GM23338 (cell line): ENCODE results near the gene CASK. TPM values are rescaled to one million over a fixed set of nuclear protein-coding genes. Genes with fewer than 3 reads are reported as not detected.

Experiments
- ATAC-seq: fragments of 200-7000 bp; cut with Tn5 transposase; 3 replicates; pipeline ENCODE4 v1.9.1; 2020
- DNase-seq: peaks from one replicate; pipeline ENCODE4 v3.0.0-alpha.2; 2015; ENCODE audit warnings: low spot score
- H2AFZ ChIP-seq: fragments of 200-600 bp; sonication (generic); 2 replicates; pipeline ENCODE4 v1.8.0; 2016; ENCODE audit warnings: antibody characterized with exemption, mild to moderate bottlenecking, moderate library complexity
- H3F3A ChIP-seq: fragments of 200-600 bp; sonication (generic); replicated peaks from 2 replicates; pipeline ENCODE4 v1.8.0; 2017; ENCODE audit warnings: antibody characterized with exemption, mixed run types, low read depth
- H3K27ac ChIP-seq: fragments of 200-600 bp; sonication (generic); 2 replicates; pipeline ENCODE4 v1.6.1; 2016; ENCODE audit warnings: low read depth
- H3K27me3 ChIP-seq: fragments of 200-600 bp; sonication (generic); 2 replicates; pipeline ENCODE4 v1.8.0; 2016; ENCODE audit warnings: mild to moderate bottlenecking, mixed run types, moderate library complexity; ENCODE audit not compliant: insufficient read depth
- H3K36me3 ChIP-seq: fragments of 200-600 bp; sonication (generic); 2 replicates; pipeline ENCODE4 v1.8.0; 2016; ENCODE audit warnings: mild to moderate bottlenecking; ENCODE audit not compliant: insufficient read depth
- H3K4me1 ChIP-seq: fragments of 200-600 bp; sonication (generic); 2 replicates; pipeline ENCODE4 v1.8.0; 2016; ENCODE audit warnings: mild to moderate bottlenecking, moderate library complexity; ENCODE audit not compliant: insufficient read depth
- H3K4me2 ChIP-seq: fragments of 200-600 bp; sonication (generic); 2 replicates; pipeline ENCODE4 v1.7.1; 2017; ENCODE audit warnings: mixed run types
- H3K4me3 ChIP-seq: fragments of 200-600 bp; sonication (generic); 2 replicates; pipeline ENCODE4 v1.6.1; 2016; ENCODE audit warnings: mixed run types
- H3K79me2 ChIP-seq: fragments of 200-600 bp; sonication (generic); replicated peaks from 2 replicates; pipeline ENCODE4 v1.8.0; 2017; ENCODE audit warnings: mild to moderate bottlenecking; ENCODE audit not compliant: insufficient read depth
- H3K9me2 ChIP-seq: fragments of 200-600 bp; sonication (generic); 2 replicates; pipeline ENCODE4 v1.8.0; 2017; ENCODE audit not compliant: insufficient read depth
- H4K20me1 ChIP-seq: fragments of 200-600 bp; sonication (generic); replicated peaks from 2 replicates; pipeline ENCODE4 v1.8.0; 2017; ENCODE audit warnings: mild to moderate bottlenecking; ENCODE audit not compliant: insufficient read depth
- H3K27ac Mint-ChIP-seq: 2 replicates; pipeline ENCODE4 v1.8.0; 2020; ENCODE audit warnings: inconsistent platforms, mild to moderate bottlenecking, moderate library complexity, mixed read lengths
- H3K27me3 Mint-ChIP-seq: 3 replicates; pipeline ENCODE4 v1.8.0; 2022; ENCODE audit warnings: low read depth, mild to moderate bottlenecking, moderate library complexity, mixed read lengths, inconsistent platforms; ENCODE audit not compliant: insufficient read depth, poor library complexity
- H3K36me3 Mint-ChIP-seq: 3 replicates; pipeline ENCODE4 v1.8.0; 2021; ENCODE audit warnings: low read depth, mild to moderate bottlenecking, inconsistent platforms, moderate library complexity, mixed read lengths
- H3K4me1 Mint-ChIP-seq: 3 replicates; pipeline ENCODE4 v1.8.0; 2020; ENCODE audit warnings: mild to moderate bottlenecking, inconsistent platforms, mixed read lengths
- H3K4me3 Mint-ChIP-seq: 3 replicates; pipeline ENCODE4 v1.8.0; 2021; ENCODE audit warnings: moderate library complexity, mild to moderate bottlenecking, inconsistent platforms, mixed read lengths
- H3K9me3 Mint-ChIP-seq: 3 replicates; pipeline ENCODE4 v1.8.0; 2020; ENCODE audit warnings: moderate library complexity, mild to moderate bottlenecking, inconsistent platforms, mixed read lengths
- CREB1 ChIP-seq: fragments of 250-450 bp; sonication (Bioruptor Pico); IDR thresholded peaks from 2 replicates; pipeline ENCODE4 v1.5.0; 2020; ENCODE audit warnings: low read depth, mild to moderate bottlenecking, moderate library complexity
- ETS1 ChIP-seq: IDR thresholded peaks from 2 replicates; pipeline ENCODE4 v1.6.1; 2016; ENCODE audit warnings: antibody characterized with exemption
- EZH2 ChIP-seq: fragments of 200-600 bp; sonication (generic); IDR thresholded peaks from one replicate; pipeline ENCODE4 v1.8.0; 2017; ENCODE audit warnings: antibody characterized with exemption, mild to moderate bottlenecking, low read depth; ENCODE audit not compliant: unreplicated experiment
- EZH2phosphoT487 ChIP-seq: fragments of 200-600 bp; sonication (generic); IDR thresholded peaks from one replicate; pipeline ENCODE4 v1.8.1; 2018; ENCODE audit warnings: antibody characterized with exemption; ENCODE audit not compliant: unreplicated experiment
- JUNB ChIP-seq: IDR thresholded peaks from one replicate; pipeline ENCODE4 v1.6.1; 2016; ENCODE audit warnings: antibody characterized with exemption; ENCODE audit not compliant: unreplicated experiment
- NANOG ChIP-seq: IDR thresholded peaks from 2 replicates; pipeline ENCODE4 v1.6.1; 2016; ENCODE audit warnings: antibody characterized with exemption, borderline replicate concordance
- POLR2AphosphoS5 ChIP-seq: IDR thresholded peaks from 2 replicates; pipeline ENCODE4 v1.6.1; 2016; ENCODE audit warnings: antibody characterized with exemption, low read depth
- STAT1 ChIP-seq: IDR thresholded peaks from one replicate; pipeline ENCODE4 v1.6.1; 2016; ENCODE audit warnings: antibody characterized with exemption; ENCODE audit not compliant: unreplicated experiment
- ZNF114 ChIP-seq: fragments of 250-450 bp; sonication (Bioruptor Pico); IDR thresholded peaks from 2 replicates; pipeline ENCODE4 v1.5.0; 2020; ENCODE audit warnings: mild to moderate bottlenecking, moderate library complexity
- ZNF331 ChIP-seq: fragments of 250-450 bp; sonication (Bioruptor Pico); IDR thresholded peaks from 2 replicates; pipeline ENCODE4 v1.5.0; 2020; ENCODE audit warnings: low read depth, mild to moderate bottlenecking, moderate library complexity
- ZNF462 ChIP-seq: fragments of 250-450 bp; sonication (Bioruptor Pico); IDR thresholded peaks from 2 replicates; pipeline ENCODE4 v1.5.0; 2020; ENCODE audit warnings: mild to moderate bottlenecking, moderate library complexity
- polyA plus RNA-seq: library from polyadenylated mRNA; unstranded; fragments of >200 nt; fragmentation: Nextera tagmentation; extraction: Ambion mirVana; gene quantifications from 2 replicates; pipeline ENCODE4 v1.2.1, GENCODE V29; 2016
- total RNA-seq: library from RNA; depleted of rRNA; stranded (reverse); fragments of >200 nt; shearing (Covaris generic); gene quantifications from 2 replicates; pipeline ENCODE4 v1.2.3, GENCODE V29; 2014
- TF ChIP-seq, protein P1 (sequence below), 2 experiments: fragments of 200-600 bp in 1 of 2; sonication (generic) in 1 of 2; conservative IDR thresholded peaks; 2 replicates each; pipeline versions ENCODE4 v1.5.1 to v1.6.1; 2016 to 2017; ENCODE audit warnings: antibody characterized with exemption in 2 of 2, low read depth in 2 of 2, mild to moderate bottlenecking in 2 of 2, moderate library complexity in 1 of 2
- TF ChIP-seq, protein P2 (sequence below): IDR thresholded peaks from one replicate; pipeline ENCODE4 v1.6.1; 2018; ENCODE audit warnings: antibody characterized with exemption; ENCODE audit not compliant: unreplicated experiment

Gene CASK
- total and polyA plus RNA-seq, 2 experiments from 2014 or later = 15.3 to 44.4 TPM

GRCh38 chrX:41723826-41724225 lies 199.5 kb downstream of the CASK start, which contains the start of gene GPR82:
TSS of gene GPR82 (plus strand) at chrX:41724181. CDS start at chrX:41727027, 2,846 bp downstream.
- Mint-ChIP-seq H3K27ac (no peak within 1 kb of the TSS), H3K9me3 (peaks cover 14% of the 10 kb centered on the region), H3K27me3 (peaks cover 2% of the 10 kb centered on the region), H3K4me3 (no peak within 1 kb of the TSS), H3K4me1 (no peaks in the 10 kb centered on the region), H3K36me3 (peaks cover 28% of the 10 kb centered on the region)
- H3K4me3 ChIP-seq = no peak within 1 kb of the TSS
- no peak for ATAC-seq
- H3K79me2 ChIP-seq = no peaks in the 10 kb centered on the region
- TF ChIP-seq ETS1 (no peak), EZH2 (no peak), NANOG (no peak), EZH2phosphoT487 (no peak), ZNF331 (CRISPR knock-in tag) (no peak), STAT1 (no peak), CREB1 (CRISPR knock-in tag) (no peak), JUNB (no peak), POLR2AphosphoS5 (no peak), ZNF114 (CRISPR knock-in tag) (no peak), ZNF462 (no peak)
- TF ChIP-seq, protein P1, sequence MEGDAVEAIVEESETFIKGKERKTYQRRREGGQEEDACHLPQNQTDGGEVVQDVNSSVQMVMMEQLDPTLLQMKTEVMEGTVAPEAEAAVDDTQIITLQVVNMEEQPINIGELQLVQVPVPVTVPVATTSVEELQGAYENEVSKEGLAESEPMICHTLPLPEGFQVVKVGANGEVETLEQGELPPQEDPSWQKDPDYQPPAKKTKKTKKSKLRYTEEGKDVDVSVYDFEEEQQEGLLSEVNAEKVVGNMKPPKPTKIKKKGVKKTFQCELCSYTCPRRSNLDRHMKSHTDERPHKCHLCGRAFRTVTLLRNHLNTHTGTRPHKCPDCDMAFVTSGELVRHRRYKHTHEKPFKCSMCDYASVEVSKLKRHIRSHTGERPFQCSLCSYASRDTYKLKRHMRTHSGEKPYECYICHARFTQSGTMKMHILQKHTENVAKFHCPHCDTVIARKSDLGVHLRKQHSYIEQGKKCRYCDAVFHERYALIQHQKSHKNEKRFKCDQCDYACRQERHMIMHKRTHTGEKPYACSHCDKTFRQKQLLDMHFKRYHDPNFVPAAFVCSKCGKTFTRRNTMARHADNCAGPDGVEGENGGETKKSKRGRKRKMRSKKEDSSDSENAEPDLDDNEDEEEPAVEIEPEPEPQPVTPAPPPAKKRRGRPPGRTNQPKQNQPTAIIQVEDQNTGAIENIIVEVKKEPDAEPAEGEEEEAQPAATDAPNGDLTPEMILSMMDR (conservative IDR thresholded peaks at IDR 0.05; ENCODE audit: low read depth in 2 of 2) = no peak
- TF ChIP-seq, protein P2, sequence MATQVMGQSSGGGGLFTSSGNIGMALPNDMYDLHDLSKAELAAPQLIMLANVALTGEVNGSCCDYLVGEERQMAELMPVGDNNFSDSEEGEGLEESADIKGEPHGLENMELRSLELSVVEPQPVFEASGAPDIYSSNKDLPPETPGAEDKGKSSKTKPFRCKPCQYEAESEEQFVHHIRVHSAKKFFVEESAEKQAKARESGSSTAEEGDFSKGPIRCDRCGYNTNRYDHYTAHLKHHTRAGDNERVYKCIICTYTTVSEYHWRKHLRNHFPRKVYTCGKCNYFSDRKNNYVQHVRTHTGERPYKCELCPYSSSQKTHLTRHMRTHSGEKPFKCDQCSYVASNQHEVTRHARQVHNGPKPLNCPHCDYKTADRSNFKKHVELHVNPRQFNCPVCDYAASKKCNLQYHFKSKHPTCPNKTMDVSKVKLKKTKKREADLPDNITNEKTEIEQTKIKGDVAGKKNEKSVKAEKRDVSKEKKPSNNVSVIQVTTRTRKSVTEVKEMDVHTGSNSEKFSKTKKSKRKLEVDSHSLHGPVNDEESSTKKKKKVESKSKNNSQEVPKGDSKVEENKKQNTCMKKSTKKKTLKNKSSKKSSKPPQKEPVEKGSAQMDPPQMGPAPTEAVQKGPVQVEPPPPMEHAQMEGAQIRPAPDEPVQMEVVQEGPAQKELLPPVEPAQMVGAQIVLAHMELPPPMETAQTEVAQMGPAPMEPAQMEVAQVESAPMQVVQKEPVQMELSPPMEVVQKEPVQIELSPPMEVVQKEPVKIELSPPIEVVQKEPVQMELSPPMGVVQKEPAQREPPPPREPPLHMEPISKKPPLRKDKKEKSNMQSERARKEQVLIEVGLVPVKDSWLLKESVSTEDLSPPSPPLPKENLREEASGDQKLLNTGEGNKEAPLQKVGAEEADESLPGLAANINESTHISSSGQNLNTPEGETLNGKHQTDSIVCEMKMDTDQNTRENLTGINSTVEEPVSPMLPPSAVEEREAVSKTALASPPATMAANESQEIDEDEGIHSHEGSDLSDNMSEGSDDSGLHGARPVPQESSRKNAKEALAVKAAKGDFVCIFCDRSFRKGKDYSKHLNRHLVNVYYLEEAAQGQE = no peak
- no peaks in the 10 kb centered on the region for H3K36me3 ChIP-seq
- H3K27ac ChIP-seq = no peak within 1 kb of the TSS
- no peaks in the 10 kb centered on the region for H3K9me2 ChIP-seq
- no peaks in the 10 kb centered on the region for H4K20me1 ChIP-seq
- DNase-seq = no peak
- H3K4me2 ChIP-seq = no peak within 1 kb of the TSS
- no peaks in the 10 kb centered on the region for H3K4me1 ChIP-seq
- no peak within 1 kb of the TSS for H2AFZ ChIP-seq
- H3K27me3 ChIP-seq = no peaks in the 10 kb centered on the region
- H3F3A ChIP-seq = no peaks in the 10 kb centered on the region
